ENCODE results near the gene ATP5PD.

DNA sequence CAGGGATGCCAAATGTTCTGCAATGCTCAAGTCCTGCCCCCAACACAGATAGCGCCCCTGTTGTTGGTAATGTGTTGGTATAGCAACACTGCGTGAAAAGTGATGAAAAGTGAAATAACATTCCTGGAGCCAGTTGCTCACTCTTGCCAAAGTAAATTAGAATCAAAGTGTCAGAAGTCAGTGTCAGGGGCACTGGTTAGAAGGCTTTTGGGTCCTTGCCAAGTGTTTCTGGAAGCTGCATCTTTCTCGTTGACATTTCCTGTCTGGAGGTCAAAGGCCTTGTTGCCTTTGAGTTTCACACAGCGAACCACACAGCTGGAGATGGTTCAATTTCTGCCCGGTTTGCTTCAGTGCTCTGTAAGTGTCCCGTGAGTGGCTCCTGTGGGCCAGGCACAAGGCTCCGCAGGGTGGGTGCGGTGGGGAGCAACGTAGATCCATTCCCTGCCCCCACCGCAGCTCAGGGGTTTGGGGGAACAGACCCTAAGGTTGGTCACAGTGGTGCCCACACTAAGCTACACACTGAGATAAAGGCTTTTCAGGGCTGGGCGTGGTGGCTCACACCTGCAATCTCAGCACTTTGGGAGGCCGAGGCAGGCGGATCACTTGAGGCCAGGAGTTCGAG, 37.4 kb upstream of the ATP5PD start:
- TF ChIP-seq, protein P1, sequence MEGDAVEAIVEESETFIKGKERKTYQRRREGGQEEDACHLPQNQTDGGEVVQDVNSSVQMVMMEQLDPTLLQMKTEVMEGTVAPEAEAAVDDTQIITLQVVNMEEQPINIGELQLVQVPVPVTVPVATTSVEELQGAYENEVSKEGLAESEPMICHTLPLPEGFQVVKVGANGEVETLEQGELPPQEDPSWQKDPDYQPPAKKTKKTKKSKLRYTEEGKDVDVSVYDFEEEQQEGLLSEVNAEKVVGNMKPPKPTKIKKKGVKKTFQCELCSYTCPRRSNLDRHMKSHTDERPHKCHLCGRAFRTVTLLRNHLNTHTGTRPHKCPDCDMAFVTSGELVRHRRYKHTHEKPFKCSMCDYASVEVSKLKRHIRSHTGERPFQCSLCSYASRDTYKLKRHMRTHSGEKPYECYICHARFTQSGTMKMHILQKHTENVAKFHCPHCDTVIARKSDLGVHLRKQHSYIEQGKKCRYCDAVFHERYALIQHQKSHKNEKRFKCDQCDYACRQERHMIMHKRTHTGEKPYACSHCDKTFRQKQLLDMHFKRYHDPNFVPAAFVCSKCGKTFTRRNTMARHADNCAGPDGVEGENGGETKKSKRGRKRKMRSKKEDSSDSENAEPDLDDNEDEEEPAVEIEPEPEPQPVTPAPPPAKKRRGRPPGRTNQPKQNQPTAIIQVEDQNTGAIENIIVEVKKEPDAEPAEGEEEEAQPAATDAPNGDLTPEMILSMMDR (IDR thresholded peaks at IDR 0.05; ENCODE audit: insufficient read depth, low read length) = no peak
- TF ChIP-seq, protein P2, sequence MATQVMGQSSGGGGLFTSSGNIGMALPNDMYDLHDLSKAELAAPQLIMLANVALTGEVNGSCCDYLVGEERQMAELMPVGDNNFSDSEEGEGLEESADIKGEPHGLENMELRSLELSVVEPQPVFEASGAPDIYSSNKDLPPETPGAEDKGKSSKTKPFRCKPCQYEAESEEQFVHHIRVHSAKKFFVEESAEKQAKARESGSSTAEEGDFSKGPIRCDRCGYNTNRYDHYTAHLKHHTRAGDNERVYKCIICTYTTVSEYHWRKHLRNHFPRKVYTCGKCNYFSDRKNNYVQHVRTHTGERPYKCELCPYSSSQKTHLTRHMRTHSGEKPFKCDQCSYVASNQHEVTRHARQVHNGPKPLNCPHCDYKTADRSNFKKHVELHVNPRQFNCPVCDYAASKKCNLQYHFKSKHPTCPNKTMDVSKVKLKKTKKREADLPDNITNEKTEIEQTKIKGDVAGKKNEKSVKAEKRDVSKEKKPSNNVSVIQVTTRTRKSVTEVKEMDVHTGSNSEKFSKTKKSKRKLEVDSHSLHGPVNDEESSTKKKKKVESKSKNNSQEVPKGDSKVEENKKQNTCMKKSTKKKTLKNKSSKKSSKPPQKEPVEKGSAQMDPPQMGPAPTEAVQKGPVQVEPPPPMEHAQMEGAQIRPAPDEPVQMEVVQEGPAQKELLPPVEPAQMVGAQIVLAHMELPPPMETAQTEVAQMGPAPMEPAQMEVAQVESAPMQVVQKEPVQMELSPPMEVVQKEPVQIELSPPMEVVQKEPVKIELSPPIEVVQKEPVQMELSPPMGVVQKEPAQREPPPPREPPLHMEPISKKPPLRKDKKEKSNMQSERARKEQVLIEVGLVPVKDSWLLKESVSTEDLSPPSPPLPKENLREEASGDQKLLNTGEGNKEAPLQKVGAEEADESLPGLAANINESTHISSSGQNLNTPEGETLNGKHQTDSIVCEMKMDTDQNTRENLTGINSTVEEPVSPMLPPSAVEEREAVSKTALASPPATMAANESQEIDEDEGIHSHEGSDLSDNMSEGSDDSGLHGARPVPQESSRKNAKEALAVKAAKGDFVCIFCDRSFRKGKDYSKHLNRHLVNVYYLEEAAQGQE (IDR thresholded peaks at IDR 0.05; ENCODE audit: insufficient replicate concordance, low read depth) = no peak

Data from HL-60 (cell line).